HepG2 (cell line): ENCODE results near the gene ITGB5. TPM values are rescaled to one million over a fixed set of nuclear protein-coding genes. Genes with fewer than 3 reads are reported as not detected.

Experiments
- DNMT1 ChIP-seq: sonication (generic); formaldehyde crosslinking; IDR thresholded peaks from 2 replicates; pipeline ENCODE4 v1.5.1; 2020; ENCODE audit warnings: mild to moderate bottlenecking, missing genetic modification reagents
- FOXC1 ChIP-seq: sonication (generic); formaldehyde crosslinking; IDR thresholded peaks from 2 replicates; pipeline ENCODE4 v1.8.0; 2022; ENCODE audit warnings: mild to moderate bottlenecking, missing genetic modification reagents, borderline replicate concordance
- MED1 ChIP-seq: sonication (generic); formaldehyde crosslinking; IDR thresholded peaks from 2 replicates; pipeline ENCODE4 v1.4.0; 2020; ENCODE audit warnings: missing genetic modification reagents
- MED13 ChIP-seq: sonication (generic); formaldehyde crosslinking; IDR thresholded peaks from 2 replicates; pipeline ENCODE4 v1.5.0; 2020; ENCODE audit warnings: missing genetic modification reagents
- NFE2 ChIP-seq: sonication (generic); formaldehyde crosslinking; IDR thresholded peaks from 2 replicates; pipeline ENCODE4 v1.4.0; 2020; ENCODE audit warnings: missing genetic modification reagents
- NFKB2 ChIP-seq: sonication (generic); formaldehyde crosslinking; IDR thresholded peaks from 2 replicates; pipeline ENCODE4 v1.4.0; 2020; ENCODE audit warnings: missing genetic modification reagents, borderline replicate concordance
- NKX3-1 ChIP-seq: sonication (generic); formaldehyde crosslinking; IDR thresholded peaks from 2 replicates; pipeline ENCODE4 v1.5.0; 2020; ENCODE audit warnings: missing genetic modification reagents
- RAD51 ChIP-seq: fragments of 450-650 bp; IDR thresholded peaks from 2 replicates; pipeline ENCODE4 v1.6.1; 2016; ENCODE audit warnings: borderline replicate concordance
- RORA ChIP-seq: sonication (generic); formaldehyde crosslinking; IDR thresholded peaks from 2 replicates; pipeline ENCODE4 v1.5.0; 2020; ENCODE audit warnings: mild to moderate bottlenecking, missing genetic modification reagents, moderate library complexity
- U2AF2 ChIP-seq: fragments of 200-400 bp; formaldehyde crosslinking; IDR thresholded peaks from 2 replicates; pipeline ENCODE4 v1.6.1; 2017; ENCODE audit warnings: low read depth, mild to moderate bottlenecking, low read length
- ZNF383 ChIP-seq: sonication (generic); formaldehyde crosslinking; IDR thresholded peaks from 2 replicates; pipeline ENCODE4 v1.4.0; 2020; ENCODE audit warnings: missing genetic modification reagents, mild to moderate bottlenecking, borderline replicate concordance
- ZNF530 ChIP-seq: sonication (generic); formaldehyde crosslinking; IDR thresholded peaks from 2 replicates; pipeline ENCODE4 v1.5.0; 2020; ENCODE audit warnings: low read depth, mild to moderate bottlenecking, missing genetic modification reagents
- ZSCAN12 ChIP-seq: sonication (generic); formaldehyde crosslinking; IDR thresholded peaks from 2 replicates; pipeline ENCODE4 v1.9.0; 2021; ENCODE audit warnings: mild to moderate bottlenecking, missing genetic modification reagents
- ZSCAN21 ChIP-seq: sonication (generic); formaldehyde crosslinking; IDR thresholded peaks from 2 replicates; pipeline ENCODE4 v1.8.0; 2022; ENCODE audit warnings: mild to moderate bottlenecking, missing genetic modification reagents, moderate library complexity, borderline replicate concordance
- ZSCAN25 ChIP-seq: sonication (generic); formaldehyde crosslinking; IDR thresholded peaks from 2 replicates; pipeline ENCODE4 v1.8.0; 2022; ENCODE audit warnings: mild to moderate bottlenecking, missing genetic modification reagents
- polyA plus RNA-seq, 8 experiments: library from polyadenylated mRNA; depleted of rRNA in 3 of 8; stranded (reverse) in 7 of 8; unstranded in 1 of 8; fragments of >200 nt; fragmentation: Illumina TruSeq in 4 of 8; extraction: Trizol in 4 of 8; gene quantifications; 2 replicates each; pipeline versions ENCODE4 v1.2.1 to v1.2.3, GENCODE V29; 2011 to 2016; ENCODE audit warnings: low read depth in 4 of 8, missing spikeins in 1 of 8, mixed read lengths in 1 of 8; ENCODE audit not compliant: insufficient read depth in 1 of 8
- total RNA-seq, 5 experiments: library from RNA; depleted of rRNA; stranded (reverse); fragments of >200 nt; fragmentation: Illumina TruSeq; extraction: Trizol; gene quantifications; 2 replicates each; pipeline ENCODE4 v1.2.3, GENCODE V29; 2016; ENCODE audit warnings: low read depth in 1 of 5
- TF ChIP-seq, protein P1 (sequence below): IDR thresholded peaks from 2 replicates; pipeline ENCODE4 v1.6.1; 2016; ENCODE audit warnings: missing compliant biosample characterization, missing genetic modification reagents, borderline replicate concordance
- TF ChIP-seq, protein P2 (sequence below): sonication (generic); formaldehyde crosslinking; IDR thresholded peaks from 2 replicates; pipeline ENCODE4 v1.4.0; 2020; ENCODE audit warnings: mild to moderate bottlenecking, missing genetic modification reagents
- TF ChIP-seq, protein P3 (sequence below): sonication (generic); formaldehyde crosslinking; conservative IDR thresholded peaks from 2 replicates; pipeline ENCODE4 v1.4.0; 2020; ENCODE audit warnings: missing genetic modification reagents
- TF ChIP-seq, protein P4 (sequence below): IDR thresholded peaks from 2 replicates; pipeline ENCODE4 v1.6.1; 2016; ENCODE audit warnings: missing compliant biosample characterization, missing genetic modification reagents, borderline replicate concordance
- TF ChIP-seq, protein P5 (sequence below): sonication (generic); formaldehyde crosslinking; IDR thresholded peaks from 2 replicates; pipeline ENCODE4 v1.8.1; 2022; ENCODE audit warnings: mild to moderate bottlenecking, missing genetic modification reagents

The ITGB5 gene
- total and polyA plus RNA-seq, 2 of the 13 experiments (the other 11 are each of a cell fraction or from before 2014, with no cell fraction given): 74.1 to 343 TPM

DNA sequence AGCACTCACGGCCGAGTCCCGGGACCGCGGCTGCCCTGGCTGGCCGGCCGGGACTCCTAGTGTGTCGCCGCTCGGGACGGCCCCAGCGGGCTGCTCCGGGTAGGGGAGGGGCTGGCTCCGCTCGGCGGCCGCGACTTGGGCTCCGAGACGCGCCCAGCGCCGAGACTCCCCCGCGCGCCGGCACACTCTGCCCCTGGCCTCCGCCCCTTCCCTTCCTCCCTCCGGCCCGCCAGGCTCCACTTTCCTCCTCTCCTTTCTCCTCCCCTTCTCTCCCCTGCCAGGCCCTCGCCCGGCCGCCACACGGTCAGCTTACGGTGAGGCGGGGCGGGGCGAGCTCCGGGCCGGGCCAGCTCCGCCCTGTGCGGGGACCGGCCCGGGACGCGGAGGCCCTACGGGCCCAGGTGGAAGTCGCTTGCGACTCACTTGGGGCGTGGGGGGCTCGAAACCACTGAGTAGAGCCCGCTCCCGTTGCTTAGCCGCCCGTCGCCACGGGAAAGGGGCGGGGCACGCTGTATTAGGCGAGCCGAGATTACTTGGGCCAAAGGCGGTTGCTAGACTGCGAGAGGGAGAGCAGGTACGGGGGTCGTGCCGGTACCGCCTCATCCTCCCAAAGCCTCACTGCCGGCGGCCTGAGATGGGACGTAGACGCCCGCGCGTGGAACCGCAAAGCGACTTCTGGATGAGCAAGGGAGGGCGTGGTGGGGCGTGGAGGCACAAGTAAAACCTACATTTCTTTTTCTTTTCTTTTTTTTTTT lies at the start of gene ITGB5 (continued):
- no peak for TF ChIP-seq RAD51
- TF ChIP-seq, protein P1, sequence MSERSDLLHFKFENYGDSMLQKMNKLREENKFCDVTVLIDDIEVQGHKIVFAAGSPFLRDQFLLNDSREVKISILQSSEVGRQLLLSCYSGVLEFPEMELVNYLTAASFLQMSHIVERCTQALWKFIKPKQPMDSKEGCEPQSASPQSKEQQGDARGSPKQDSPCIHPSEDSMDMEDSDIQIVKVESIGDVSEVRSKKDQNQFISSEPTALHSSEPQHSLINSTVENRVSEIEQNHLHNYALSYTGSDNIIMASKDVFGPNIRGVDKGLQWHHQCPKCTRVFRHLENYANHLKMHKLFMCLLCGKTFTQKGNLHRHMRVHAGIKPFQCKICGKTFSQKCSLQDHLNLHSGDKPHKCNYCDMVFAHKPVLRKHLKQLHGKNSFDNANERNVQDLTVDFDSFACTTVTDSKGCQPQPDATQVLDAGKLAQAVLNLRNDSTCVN (CRISPR knock-in tag): peak; percentile 28; the same call in 1 of the 2 replicates
- TF ChIP-seq ZSCAN12: no peak
- TF ChIP-seq, protein P2, sequence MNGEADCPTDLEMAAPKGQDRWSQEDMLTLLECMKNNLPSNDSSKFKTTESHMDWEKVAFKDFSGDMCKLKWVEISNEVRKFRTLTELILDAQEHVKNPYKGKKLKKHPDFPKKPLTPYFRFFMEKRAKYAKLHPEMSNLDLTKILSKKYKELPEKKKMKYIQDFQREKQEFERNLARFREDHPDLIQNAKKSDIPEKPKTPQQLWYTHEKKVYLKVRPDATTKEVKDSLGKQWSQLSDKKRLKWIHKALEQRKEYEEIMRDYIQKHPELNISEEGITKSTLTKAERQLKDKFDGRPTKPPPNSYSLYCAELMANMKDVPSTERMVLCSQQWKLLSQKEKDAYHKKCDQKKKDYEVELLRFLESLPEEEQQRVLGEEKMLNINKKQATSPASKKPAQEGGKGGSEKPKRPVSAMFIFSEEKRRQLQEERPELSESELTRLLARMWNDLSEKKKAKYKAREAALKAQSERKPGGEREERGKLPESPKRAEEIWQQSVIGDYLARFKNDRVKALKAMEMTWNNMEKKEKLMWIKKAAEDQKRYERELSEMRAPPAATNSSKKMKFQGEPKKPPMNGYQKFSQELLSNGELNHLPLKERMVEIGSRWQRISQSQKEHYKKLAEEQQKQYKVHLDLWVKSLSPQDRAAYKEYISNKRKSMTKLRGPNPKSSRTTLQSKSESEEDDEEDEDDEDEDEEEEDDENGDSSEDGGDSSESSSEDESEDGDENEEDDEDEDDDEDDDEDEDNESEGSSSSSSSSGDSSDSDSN (CRISPR knock-in tag): peak; percentile 100
- TF ChIP-seq ZSCAN21 (CRISPR knock-in tag): 0 out of 2 replicates have a peak, but pooled peaks have one; percentile 47
- TF ChIP-seq MED1: peak; percentile 82
- TF ChIP-seq RORA (CRISPR knock-in tag): no peak
- TF ChIP-seq MED13 (CRISPR knock-in tag): no peak
- TF ChIP-seq NKX3-1 (CRISPR knock-in tag): 0 out of 2 replicates have a peak, but pooled peaks have one; percentile 34
- TF ChIP-seq, protein P3, sequence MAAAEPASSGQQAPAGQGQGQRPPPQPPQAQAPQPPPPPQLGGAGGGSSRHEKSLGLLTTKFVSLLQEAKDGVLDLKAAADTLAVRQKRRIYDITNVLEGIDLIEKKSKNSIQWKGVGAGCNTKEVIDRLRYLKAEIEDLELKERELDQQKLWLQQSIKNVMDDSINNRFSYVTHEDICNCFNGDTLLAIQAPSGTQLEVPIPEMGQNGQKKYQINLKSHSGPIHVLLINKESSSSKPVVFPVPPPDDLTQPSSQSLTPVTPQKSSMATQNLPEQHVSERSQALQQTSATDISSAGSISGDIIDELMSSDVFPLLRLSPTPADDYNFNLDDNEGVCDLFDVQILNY (CRISPR knock-in tag): peak; percentile 17; the same call in 1 of the 2 replicates
- TF ChIP-seq DNMT1 (CRISPR knock-in tag): peak; percentile 76; the same call in 1 of the 2 replicates
- TF ChIP-seq ZSCAN25: peak; percentile 79
- no peak for TF ChIP-seq ZNF530
- TF ChIP-seq ZNF383 (CRISPR knock-in tag): 0 out of 2 replicates have a peak, but pooled peaks have one; percentile 35
- TF ChIP-seq, protein P4, sequence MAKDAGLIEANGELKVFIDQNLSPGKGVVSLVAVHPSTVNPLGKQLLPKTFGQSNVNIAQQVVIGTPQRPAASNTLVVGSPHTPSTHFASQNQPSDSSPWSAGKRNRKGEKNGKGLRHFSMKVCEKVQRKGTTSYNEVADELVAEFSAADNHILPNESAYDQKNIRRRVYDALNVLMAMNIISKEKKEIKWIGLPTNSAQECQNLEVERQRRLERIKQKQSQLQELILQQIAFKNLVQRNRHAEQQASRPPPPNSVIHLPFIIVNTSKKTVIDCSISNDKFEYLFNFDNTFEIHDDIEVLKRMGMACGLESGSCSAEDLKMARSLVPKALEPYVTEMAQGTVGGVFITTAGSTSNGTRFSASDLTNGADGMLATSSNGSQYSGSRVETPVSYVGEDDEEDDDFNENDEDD: peak; percentile 41; the same call in 1 of the 2 replicates
- TF ChIP-seq, protein P5, sequence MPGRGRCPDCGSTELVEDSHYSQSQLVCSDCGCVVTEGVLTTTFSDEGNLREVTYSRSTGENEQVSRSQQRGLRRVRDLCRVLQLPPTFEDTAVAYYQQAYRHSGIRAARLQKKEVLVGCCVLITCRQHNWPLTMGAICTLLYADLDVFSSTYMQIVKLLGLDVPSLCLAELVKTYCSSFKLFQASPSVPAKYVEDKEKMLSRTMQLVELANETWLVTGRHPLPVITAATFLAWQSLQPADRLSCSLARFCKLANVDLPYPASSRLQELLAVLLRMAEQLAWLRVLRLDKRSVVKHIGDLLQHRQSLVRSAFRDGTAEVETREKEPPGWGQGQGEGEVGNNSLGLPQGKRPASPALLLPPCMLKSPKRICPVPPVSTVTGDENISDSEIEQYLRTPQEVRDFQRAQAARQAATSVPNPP (CRISPR knock-in tag): 0 out of 2 replicates have a peak, but pooled peaks have one; percentile 22
- no peak for TF ChIP-seq NFE2 (CRISPR knock-in tag)
- TF ChIP-seq U2AF2: peak; percentile 45; the same call in 1 of the 2 replicates
- TF ChIP-seq FOXC1 (CRISPR knock-in tag): peak; percentile 43; the same call in 1 of the 2 replicates
- TF ChIP-seq NFKB2 (CRISPR knock-in tag): peak; percentile 50; the same call in 1 of the 2 replicates
